VCaP (cell line): ENCODE measurements around the gene MTG2.
A peak's percentile ranks its signal among the peaks of the same experiment; 100 is the strongest.

ENCODE experiments used
- H3K27ac ChIP-seq: fragments of 450-650 bp; 2 replicates; pipeline ENCODE4 v1.5.1; 2017
- TF ChIP-seq, protein P1 (sequence below): fragments of 450-650 bp; conservative IDR thresholded peaks from 2 replicates; pipeline ENCODE4 v1.5.1; 2017; ENCODE audit warnings: mild to moderate bottlenecking, moderate library complexity

The MTG2 gene, protein sequence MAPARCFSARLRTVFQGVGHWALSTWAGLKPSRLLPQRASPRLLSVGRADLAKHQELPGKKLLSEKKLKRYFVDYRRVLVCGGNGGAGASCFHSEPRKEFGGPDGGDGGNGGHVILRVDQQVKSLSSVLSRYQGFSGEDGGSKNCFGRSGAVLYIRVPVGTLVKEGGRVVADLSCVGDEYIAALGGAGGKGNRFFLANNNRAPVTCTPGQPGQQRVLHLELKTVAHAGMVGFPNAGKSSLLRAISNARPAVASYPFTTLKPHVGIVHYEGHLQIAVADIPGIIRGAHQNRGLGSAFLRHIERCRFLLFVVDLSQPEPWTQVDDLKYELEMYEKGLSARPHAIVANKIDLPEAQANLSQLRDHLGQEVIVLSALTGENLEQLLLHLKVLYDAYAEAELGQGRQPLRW

DNA sequence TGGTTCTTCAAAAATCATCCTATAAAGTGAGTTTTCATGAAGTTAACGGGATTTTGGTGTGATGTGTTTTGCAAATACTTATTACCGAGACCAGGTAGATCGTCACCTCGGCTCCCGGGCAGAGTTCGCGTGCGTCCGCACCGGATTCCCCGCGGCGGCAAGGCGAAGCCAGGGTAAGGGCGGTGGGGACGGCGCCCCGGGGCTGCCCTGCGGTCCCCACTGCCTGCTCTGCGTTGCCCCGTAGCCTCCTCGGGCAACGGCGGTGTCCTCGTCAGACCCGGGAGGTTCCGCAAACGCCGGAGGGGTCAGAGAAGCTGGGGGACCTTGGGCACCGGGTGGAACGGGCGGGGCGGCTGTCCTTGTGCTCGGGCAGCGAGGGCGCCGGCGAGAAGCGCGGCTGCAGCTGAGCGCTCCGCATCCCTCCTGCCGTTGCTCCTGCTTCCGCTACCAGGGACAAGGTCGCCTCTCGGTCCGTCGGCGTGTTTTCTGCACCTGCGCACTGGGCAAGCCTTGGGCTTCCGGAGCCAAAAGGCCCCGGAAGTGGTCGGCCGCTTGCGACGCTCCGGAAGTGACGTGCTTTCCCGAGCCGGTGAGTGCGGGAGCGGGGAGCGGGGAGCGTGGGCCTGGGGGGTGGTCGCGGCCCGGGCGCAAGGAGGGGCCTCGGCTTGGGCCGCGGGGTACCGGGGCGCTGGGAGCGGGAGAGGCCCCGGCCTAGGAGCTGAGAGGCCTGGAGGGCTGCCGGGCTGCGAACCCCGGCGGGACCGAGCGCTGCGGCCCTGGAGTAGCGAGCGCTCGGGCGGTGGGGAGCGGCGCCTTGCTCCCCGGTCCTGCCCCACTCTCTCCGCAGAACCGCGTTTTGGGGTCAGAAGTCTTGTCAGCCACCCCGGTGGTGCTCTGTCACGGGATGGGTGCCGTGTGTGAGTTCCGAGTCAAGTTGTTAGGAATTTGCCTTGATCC, at the start of gene MTG2:
TSS of gene MTG2 (plus strand) at position 560 of the 957 bp plus-strand sequence. CDS start 10,393 bp downstream, outside the sequence.
- peak within 1 kb of the TSS; percentile 95 for H3K27ac ChIP-seq
- TF ChIP-seq, protein P1, sequence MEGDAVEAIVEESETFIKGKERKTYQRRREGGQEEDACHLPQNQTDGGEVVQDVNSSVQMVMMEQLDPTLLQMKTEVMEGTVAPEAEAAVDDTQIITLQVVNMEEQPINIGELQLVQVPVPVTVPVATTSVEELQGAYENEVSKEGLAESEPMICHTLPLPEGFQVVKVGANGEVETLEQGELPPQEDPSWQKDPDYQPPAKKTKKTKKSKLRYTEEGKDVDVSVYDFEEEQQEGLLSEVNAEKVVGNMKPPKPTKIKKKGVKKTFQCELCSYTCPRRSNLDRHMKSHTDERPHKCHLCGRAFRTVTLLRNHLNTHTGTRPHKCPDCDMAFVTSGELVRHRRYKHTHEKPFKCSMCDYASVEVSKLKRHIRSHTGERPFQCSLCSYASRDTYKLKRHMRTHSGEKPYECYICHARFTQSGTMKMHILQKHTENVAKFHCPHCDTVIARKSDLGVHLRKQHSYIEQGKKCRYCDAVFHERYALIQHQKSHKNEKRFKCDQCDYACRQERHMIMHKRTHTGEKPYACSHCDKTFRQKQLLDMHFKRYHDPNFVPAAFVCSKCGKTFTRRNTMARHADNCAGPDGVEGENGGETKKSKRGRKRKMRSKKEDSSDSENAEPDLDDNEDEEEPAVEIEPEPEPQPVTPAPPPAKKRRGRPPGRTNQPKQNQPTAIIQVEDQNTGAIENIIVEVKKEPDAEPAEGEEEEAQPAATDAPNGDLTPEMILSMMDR = no peak

DNA sequence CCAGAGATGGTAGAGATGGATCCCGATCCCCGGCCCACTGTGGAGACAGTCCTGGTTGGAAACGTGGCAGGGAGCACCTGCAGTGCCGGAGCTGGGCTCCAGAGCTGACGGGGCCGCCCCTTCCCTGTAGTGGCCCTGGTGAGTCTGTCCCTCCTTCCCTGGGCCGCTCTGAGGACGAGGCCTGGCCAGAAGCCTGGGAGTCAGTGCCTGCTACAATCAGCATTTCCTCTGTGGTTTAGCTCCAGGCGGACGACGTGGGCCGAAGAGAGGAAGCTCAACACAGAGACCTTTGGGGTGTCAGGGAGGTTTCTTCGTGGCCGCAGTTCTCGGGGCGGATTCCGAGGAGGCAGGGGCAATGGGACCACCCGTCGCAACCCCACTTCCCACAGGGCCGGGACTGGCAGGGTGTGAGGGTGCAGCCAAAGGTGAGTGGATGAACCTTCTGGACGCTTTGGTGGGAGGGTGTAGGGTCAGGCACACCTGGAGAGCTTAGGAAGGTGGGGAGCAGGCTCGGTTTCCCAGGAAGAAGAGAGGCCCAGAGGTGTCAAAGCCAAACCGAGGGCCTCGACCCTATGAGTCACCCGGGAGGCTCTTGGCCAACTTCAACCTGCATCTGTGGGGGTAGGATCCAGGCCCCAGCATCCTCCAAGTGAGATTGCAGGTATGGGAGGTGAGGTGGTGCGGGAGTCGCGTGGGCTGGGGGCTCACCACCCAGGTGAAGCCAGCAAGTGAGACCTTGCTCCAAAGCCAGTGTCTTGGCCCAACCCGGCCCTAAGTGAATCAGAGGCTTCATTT, 49.6 kb upstream of the MTG2 start:
- TF ChIP-seq, protein P1 = no peak

DNA sequence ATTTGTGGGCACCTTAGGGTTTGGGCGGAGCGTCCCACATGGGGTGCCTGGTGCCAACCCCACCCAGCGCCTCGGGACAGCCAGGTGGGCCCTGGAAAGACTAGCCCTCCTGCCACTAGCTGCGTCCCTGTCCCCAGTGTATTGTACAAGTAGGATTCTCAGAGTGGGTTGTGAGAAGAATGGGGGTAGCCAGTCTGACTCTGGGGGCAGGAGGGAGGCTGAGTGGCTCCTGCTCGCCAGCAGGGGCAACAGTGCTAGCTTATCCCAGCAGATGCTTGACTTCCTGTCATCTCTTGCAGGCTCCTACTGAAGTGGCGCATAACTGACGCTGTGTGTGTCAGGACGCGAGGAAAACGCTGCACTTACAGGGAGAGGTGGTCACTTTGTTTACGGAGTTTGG, 49.0 kb upstream of the MTG2 start:
- peak overlapping the region; percentile 21; the same call in 1 of the 2 replicates for H3K27ac ChIP-seq
- TF ChIP-seq, protein P1 = peak; percentile 27; the same call in 1 of the 2 replicates

More for the DNA sequence above, 49.6 kb upstream of the MTG2 start:
- H3K27ac ChIP-seq = peak overlapping the region; percentile 21

DNA sequence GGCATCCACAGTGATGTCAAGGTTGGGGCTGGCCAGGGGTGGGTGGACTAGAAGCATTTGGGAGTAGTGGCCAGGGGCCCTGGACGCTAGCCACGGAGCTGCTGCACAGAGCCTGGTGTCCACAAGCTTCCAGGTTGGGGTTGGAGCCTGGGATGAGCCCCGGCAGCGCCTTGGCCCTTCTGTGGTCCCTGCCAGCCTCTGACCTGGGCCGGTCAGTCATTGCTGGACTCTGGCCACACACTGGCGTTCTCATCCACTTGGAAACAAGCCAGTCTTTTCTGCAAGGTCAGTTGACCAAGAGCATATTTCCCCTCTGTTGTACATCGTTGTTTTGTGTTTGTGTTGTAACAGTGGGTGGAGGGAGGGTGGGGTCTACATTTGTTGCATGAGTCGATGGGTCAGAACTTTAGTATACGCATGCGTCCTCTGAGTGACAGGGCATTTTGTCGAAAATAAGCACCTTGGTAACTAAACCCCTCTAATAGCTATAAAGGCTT, 48.0 kb upstream of the MTG2 start:
- TF ChIP-seq, protein P1 = no peak
- H3K27ac ChIP-seq = peak overlapping the region; percentile 21

DNA sequence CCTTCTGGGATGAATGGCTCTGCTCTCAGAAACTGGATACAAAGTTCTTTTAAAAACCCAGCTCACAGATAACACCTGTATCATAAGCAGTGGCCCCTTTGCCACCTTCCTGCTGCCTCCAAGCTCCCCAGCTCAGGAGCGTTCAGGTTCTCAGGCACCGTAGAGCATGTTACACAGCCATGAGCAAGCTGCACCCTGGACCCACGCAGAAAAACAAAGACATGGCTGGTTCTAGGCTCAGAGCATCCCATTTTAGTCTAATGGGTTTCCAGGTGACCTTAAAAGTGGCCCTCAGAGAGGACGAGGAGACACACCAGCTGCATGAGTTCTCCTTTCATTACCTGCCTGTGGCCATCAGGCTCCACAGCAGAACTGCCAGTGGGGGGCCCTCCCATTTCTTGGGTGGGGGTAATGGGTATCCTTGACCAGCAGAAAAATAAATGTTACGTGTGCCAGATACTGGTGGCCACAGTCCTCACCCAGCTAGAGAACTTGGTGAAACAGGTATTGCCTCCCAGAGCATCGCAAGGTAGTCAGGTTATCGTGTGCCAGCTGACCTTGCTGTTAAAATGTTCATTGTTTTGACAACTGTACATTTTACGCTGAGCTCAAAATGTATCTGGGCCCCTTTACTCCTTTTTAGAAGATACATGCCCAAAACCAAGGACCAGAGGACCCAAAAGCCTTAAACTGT, 47.1 kb upstream of the MTG2 start:
- H3K27ac ChIP-seq = peak overlapping the region; percentile 21; the same call in 1 of the 2 replicates
- TF ChIP-seq, protein P1 = no peak

DNA sequence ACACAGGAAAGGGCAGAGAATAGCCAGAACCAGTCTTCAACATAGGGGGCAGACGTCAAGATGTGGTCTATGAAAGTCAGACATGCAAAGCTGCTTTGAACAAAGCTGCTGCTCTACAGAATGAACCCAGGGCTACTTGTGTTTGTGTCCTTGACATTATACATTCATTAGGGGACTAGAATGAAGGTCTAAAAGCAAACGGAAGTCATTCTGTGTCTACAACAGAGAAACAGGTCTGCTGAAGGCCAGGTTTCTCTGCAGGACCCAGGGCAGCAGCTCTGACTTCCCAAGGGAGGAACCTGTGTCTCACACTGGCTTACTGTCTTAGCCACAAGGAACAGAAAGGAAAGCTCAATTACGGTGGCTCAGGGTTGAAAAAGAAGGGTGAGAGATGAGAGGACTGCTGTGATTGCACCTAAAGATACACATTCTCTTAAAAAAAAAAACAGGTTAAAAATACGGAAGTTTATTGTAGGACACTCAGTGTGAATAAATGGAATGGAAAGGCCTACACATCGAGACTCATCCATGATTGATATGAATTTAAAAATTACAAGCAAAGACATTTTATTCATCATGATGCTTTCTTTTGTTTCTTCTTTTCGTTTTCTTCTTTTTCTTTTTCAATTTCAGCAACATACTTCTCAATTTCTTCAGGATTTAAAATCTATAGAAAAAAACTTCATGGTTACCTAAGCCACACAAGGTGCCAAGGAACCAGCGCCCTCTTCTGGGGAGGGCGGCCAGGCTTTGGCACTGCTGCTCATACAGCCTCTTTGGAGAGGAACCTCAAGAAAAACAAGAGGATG, 46.3 kb upstream of the MTG2 start:
- TF ChIP-seq, protein P1 = peak; percentile 97
- H3K27ac ChIP-seq = no peak overlapping the region; the same call in 1 of the 2 replicates
